DND-41 (cell line): ENCODE results near the gene AMPD2.

ENCODE experiments used
- ATAC-seq: fragments of 200-7000 bp; cut with Tn5 transposase; 3 replicates; pipeline ENCODE4 v1.9.1; 2021; ENCODE audit warnings: low read depth; ENCODE audit not compliant: insufficient read depth
- DNase-seq: peaks from one replicate; pipeline ENCODE4 v3.0.0-alpha.2; 2020
- H2AFZ ChIP-seq: 2 replicates; pipeline ENCODE4 v1.6.0; 2012; ENCODE audit warnings: low read depth, low read length
- H3K27ac ChIP-seq: 2 replicates; pipeline ENCODE4 v1.5.1; 2012; ENCODE audit warnings: low read length, inconsistent platforms
- H3K27me3 ChIP-seq: fragments of 200-600 bp; sonication (generic); 2 replicates; pipeline ENCODE4 v1.6.0; 2012; ENCODE audit warnings: low read length, mild to moderate bottlenecking, inconsistent platforms; ENCODE audit not compliant: insufficient read depth, poor library complexity
- H3K36me3 ChIP-seq: 2 replicates; pipeline ENCODE4 v1.5.1; 2012; ENCODE audit warnings: low read length, inconsistent platforms; ENCODE audit not compliant: insufficient read depth
- H3K4me1 ChIP-seq: 2 replicates; pipeline ENCODE4 v1.5.1; 2012; ENCODE audit warnings: mild to moderate bottlenecking, low read length; ENCODE audit not compliant: insufficient read depth
- H3K4me2 ChIP-seq: 2 replicates; pipeline ENCODE4 v1.6.0; 2012; ENCODE audit warnings: mild to moderate bottlenecking, moderate library complexity, low read length, inconsistent platforms; ENCODE audit not compliant: insufficient read depth
- H3K4me3 ChIP-seq, 2 experiments: fragments of 200-600 bp in 1 of 2; shearing (Covaris generic) in 1 of 2; 2 replicates each; pipeline ENCODE4 v1.5.1; 2012 to 2016; ENCODE audit warnings: inconsistent platforms in 2 of 2, low read length in 2 of 2, mild to moderate bottlenecking in 2 of 2, low read depth in 1 of 2, moderate library complexity in 1 of 2
- H3K79me2 ChIP-seq: 2 replicates; pipeline ENCODE4 v1.6.0; 2012; ENCODE audit warnings: low read length, inconsistent platforms; ENCODE audit not compliant: insufficient read depth
- H3K9ac ChIP-seq: 2 replicates; pipeline ENCODE4 v1.6.0; 2012; ENCODE audit warnings: low read depth, mild to moderate bottlenecking, inconsistent platforms, low read length, moderate library complexity
- H3K9me3 ChIP-seq: 2 replicates; pipeline ENCODE4 v1.5.1; 2012; ENCODE audit warnings: low read length, moderate library complexity, mild to moderate bottlenecking, inconsistent platforms; ENCODE audit not compliant: insufficient read depth, severe bottlenecking
- H4K20me1 ChIP-seq: 2 replicates; pipeline ENCODE4 v1.6.0; 2012; ENCODE audit warnings: low read length; ENCODE audit not compliant: insufficient read depth
- CTCF ChIP-seq: IDR thresholded peaks from 2 replicates; pipeline ENCODE4 v1.5.1; 2012; ENCODE audit warnings: borderline replicate concordance, low read length, moderate library complexity, mild to moderate bottlenecking; ENCODE audit not compliant: poor library complexity, severe bottlenecking; ENCODE audit errors: extremely low read depth
- EZH2 ChIP-seq: IDR thresholded peaks from 3 replicates; pipeline ENCODE4 v1.6.1; 2012; ENCODE audit warnings: borderline replicate concordance, low read depth, mild to moderate bottlenecking, moderate library complexity, low read length, inconsistent platforms; ENCODE audit not compliant: severe bottlenecking

AMPD2 gene

GRCh38 chr1:109654519-109654918, 34.9 kb downstream of the AMPD2 start:
- DNase-seq (no peak), ATAC-seq (no peak)
- Histone ChIP-seq H3K9ac (no peak overlapping the region), H3K4me2 (no peak overlapping the region), H4K20me1 (no peaks in the 10 kb centered on the region), H3K36me3 (no peaks in the 10 kb centered on the region), H3K79me2 (no peaks in the 10 kb centered on the region), H3K9me3 (no peaks in the 10 kb centered on the region), H3K4me3 (no peak overlapping the region), H3K27me3 (peaks cover 4% of the 10 kb centered on the region), H3K4me1 (no peaks in the 10 kb centered on the region), H2AFZ (no peak overlapping the region), H3K27ac (no peak overlapping the region)
- no peak for TF ChIP-seq EZH2
- no peak for TF ChIP-seq CTCF

DNA sequence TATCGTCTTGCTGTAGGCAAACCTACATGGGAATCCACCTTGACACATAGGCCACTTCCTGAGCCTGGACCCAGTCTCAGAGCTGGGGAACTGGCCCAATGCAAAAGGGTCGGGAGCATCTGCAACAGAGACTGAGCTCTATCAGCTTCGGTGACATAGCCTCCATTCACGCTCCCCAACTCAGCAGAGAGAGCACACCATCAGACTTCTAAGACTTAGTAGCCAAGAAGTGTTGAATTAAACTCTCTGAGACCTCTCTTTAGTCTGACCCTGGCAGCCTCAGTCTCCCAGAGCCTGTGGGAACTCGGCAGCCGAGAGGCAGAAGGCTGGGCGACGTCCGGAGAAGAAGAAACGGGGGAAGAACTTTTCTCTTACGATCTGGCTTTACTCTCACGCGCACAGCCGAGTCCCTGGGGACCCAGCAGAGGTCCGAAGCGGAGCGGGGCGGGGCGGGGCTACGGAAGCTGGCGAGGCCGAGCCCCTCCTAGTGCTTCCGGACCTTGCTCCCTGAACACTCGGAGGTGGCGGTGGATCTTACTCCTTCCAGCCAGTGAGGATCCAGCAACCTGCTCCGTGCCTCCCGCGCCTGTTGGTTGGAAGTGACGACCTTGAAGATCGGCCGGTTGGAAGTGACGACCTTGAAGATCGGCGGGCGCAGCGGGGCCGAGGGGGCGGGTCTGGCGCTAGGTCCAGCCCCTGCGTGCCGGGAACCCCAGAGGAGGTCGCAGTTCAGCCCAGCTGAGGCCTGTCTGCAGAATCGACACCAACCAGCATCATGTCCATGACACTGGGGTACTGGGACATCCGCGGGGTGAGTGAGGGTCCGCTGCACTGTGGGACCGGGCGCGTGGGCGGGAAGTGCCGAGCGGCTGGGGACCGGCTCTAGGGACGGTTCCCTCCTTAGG, 36.2 kb downstream of the AMPD2 start, which contains the start of gene GSTM4:
GSTM4 (plus strand) TSS at position 485 of the 905 bp plus-strand sequence; CDS start at position 776, 291 bp downstream.
- H3K4me3 ChIP-seq: no peak within 1 kb of the TSS
- ATAC-seq (no peak), DNase-seq (no peak)
- H3K36me3 ChIP-seq: no peaks in the 10 kb centered on the region
- H2AFZ ChIP-seq: no peak within 1 kb of the TSS
- no peaks in the 10 kb centered on the region for H3K4me1 ChIP-seq
- H4K20me1 ChIP-seq: no peaks in the 10 kb centered on the region
- no peak within 1 kb of the TSS for H3K4me2 ChIP-seq
- peaks cover 4% of the 10 kb centered on the region for H3K27me3 ChIP-seq
- no peak within 1 kb of the TSS for H3K27ac ChIP-seq
- H3K79me2 ChIP-seq: no peaks in the 10 kb centered on the region
- H3K9me3 ChIP-seq: no peaks in the 10 kb centered on the region
- H3K9ac ChIP-seq: no peak within 1 kb of the TSS
- TF ChIP-seq CTCF (no peak), EZH2 (no peak)

GRCh38 chr1:109657395-109657794, 37.8 kb downstream of the AMPD2 start:
- Histone ChIP-seq H4K20me1 (no peaks in the 10 kb centered on the region), H3K9ac (no peak overlapping the region), H3K27me3 (peaks cover 4% of the 10 kb centered on the region), H2AFZ (no peak overlapping the region), H3K36me3 (no peaks in the 10 kb centered on the region), H3K27ac (no peak overlapping the region), H3K4me3 (no peak overlapping the region), H3K4me2 (no peak overlapping the region), H3K79me2 (no peaks in the 10 kb centered on the region), H3K9me3 (no peaks in the 10 kb centered on the region), H3K4me1 (no peaks in the 10 kb centered on the region)
- no peak for ATAC-seq
- DNase-seq: no peak
- TF ChIP-seq EZH2: no peak

- Histone ChIP-seq H3K79me2 (no peaks in the 10 kb centered on the region), H3K36me3 (no peaks in the 10 kb centered on the region), H3K4me3 (no peak overlapping the region), H3K9me3 (no peaks in the 10 kb centered on the region), H3K4me1 (no peaks in the 10 kb centered on the region), H4K20me1 (no peaks in the 10 kb centered on the region), H3K9ac (no peak overlapping the region), H2AFZ (no peak overlapping the region), H3K27ac (no peak overlapping the region), H3K27me3 (peaks cover 4% of the 10 kb centered on the region), H3K4me2 (no peak overlapping the region)
- TF ChIP-seq EZH2: no peak
- TF ChIP-seq CTCF: no peak
- ATAC-seq (no peak), DNase-seq (no peak)
These were observed 38.3 kb downstream of the AMPD2 start for GRCh38 chr1:109657970-109658369.
